ENCODE results near the gene PRKCB.

The PRKCB gene

DNA sequence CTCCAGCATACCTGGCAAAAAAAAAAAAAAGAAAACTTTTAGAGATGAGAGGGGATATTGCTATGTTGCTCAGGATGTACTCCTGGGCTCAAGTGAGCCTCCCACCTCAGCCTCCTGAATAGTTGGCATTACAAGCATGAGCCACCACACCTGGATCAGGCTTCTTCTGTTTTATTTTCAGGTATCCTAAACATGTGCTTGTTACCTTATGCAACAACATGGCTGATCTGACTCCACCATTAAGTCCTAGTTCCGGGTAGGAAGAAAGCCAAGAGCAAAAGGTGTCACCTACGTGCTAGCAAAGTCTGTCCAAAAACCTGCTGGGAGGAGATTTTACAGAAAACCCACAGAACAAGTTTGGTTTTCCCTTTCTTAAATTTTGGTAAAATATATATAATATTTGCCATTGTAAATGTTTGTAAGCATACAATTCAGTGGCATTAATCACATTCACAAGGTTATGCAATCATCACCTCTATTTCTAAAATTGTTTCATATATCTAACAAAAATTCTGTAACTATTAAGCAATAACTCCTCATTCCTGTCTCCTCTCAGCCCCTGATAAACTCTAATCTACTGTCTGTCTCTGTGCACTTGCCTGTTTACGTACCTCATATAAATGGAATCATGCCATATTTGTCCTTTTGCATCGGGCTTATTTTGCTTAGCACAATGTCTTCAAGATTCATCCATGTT is 411.3 kb downstream of the PRKCB start:
- DNase-seq (ENCODE audit: low spot score), result no peak

DNA sequence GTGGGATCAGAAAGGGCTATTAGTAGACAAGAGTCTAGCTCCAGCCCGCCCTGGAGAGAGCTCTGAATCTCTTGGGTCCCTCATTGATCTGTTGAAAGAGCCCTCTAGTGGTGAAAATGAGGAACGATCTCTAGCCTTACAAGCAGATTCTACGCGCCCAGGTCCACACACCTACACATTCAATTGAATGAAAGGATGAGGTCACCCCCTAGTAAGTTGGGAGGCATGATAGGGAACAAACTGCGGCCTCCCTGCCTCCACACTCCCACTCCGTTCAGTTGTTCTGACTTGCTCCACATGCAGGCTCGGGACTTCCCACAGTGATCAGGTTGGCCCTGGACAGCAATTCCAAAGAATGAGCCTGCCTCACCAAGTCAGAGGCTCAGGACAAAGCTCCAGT is 417.4 kb downstream of the PRKCB start:
- DNase-seq (ENCODE audit: low spot score), result peak; percentile 63

- DNase-seq (ENCODE audit: low spot score), result no peak
Measured at GRCh38 chr16:24255456-24256371, 419.9 kb downstream of the PRKCB start, which contains the start of gene CACNG3. Gene CACNG3 (plus strand): TSS chr16:24256335. CDS start chr16:24256755, 420 bp downstream.

- DNase-seq (ENCODE audit: low spot score), result no peak
Measured at GRCh38 chr16:24257958-24258357, 422.2 kb downstream of the PRKCB start.

DNA sequence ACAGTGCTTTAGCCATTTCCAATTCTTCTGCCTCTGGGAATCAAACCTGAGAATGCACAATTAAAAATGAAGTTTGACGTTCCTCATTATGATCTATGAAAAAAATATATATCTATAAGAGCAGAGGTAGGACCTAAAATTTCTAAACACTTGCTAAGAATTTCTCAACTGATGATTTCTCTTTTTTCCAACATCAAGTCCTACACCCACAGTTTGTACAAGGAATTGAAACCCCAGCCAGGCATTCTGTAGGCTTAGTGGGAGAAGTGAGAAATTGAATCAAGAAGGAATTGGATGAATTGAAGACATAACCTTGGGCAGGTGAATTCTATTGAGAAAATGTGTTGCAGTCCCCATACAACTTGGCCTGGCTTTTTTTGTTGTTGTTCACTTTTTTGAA is 423.0 kb downstream of the PRKCB start:
- no peak for DNase-seq (ENCODE audit: low spot score)

- no peak for DNase-seq (ENCODE audit: low spot score)
Measured at GRCh38 chr16:24262816-24263215, 427.0 kb downstream of the PRKCB start.

Measured in LoVo (cell line).